NOMO-1 (cell line): ENCODE measurements around the gene ATP2B1.
A peak's percentile ranks its signal among the peaks of the same experiment; 100 is the strongest.
"Not testable (repeated sequence)": the region's sequence is repeated elsewhere in the genome, so short reads cannot be mapped to it uniquely, and the experiment has no call there.

ENCODE experiments used
- DNase-seq, 2 experiments: peaks; one replicate each; lab custom pipeline; 2025; ENCODE audit not compliant: unreplicated experiment in 2 of 2; lab: John Stamatoyannopoulos, UW

Gene ATP2B1

GRCh38 chr12:89708565-89709156 is at the start of gene ATP2B1:
TSS of gene ATP2B1 (minus strand) at chr12:89708838. CDS start at chr12:89655886, 52,952 bp downstream.
- peak; percentile 83 to 87 for DNase-seq

- DNase-seq: not testable (repeated sequence)
Measured at GRCh38 chr12:89757987-89758386, 49.3 kb upstream of the ATP2B1 start.

GRCh38 chr12:89756585-89757398 is 48.2 kb upstream of the ATP2B1 start:
- DNase-seq: peak; percentile 82 to 99

GRCh38 chr12:89756194-89756584 is 47.6 kb upstream of the ATP2B1 start:
- peak in 1 of 2 experiments; percentile 82 for DNase-seq

- no peak for DNase-seq
Measured at GRCh38 chr12:89753997-89754396, 45.4 kb upstream of the ATP2B1 start.

- DNase-seq: no peak
Measured at GRCh38 chr12:89752341-89752740, 43.7 kb upstream of the ATP2B1 start.

GRCh38 chr12:89750389-89751351 is 42.0 kb upstream of the ATP2B1 start:
- no peak for DNase-seq

- DNase-seq: no peak
Measured at GRCh38 chr12:89748791-89749190, 40.2 kb upstream of the ATP2B1 start.

GRCh38 chr12:89745286-89745685 is 36.6 kb upstream of the ATP2B1 start:
- DNase-seq: no peak

GRCh38 chr12:89742337-89743022 is 33.8 kb upstream of the ATP2B1 start:
- peak in 1 of 2 experiments; percentile 6 for DNase-seq

GRCh38 chr12:89740943-89741342 is 32.3 kb upstream of the ATP2B1 start:
- no peak for DNase-seq

- DNase-seq: no peak
Measured at GRCh38 chr12:89736995-89737394, 28.4 kb upstream of the ATP2B1 start.

GRCh38 chr12:89733579-89734201 is 25.1 kb upstream of the ATP2B1 start:
- peak; percentile 82 to 97 for DNase-seq

GRCh38 chr12:89732522-89732921 is 23.9 kb upstream of the ATP2B1 start:
- DNase-seq: no peak

GRCh38 chr12:89731614-89732013 is 23.0 kb upstream of the ATP2B1 start:
- peak; percentile 30 to 44 for DNase-seq

- DNase-seq: no peak
Measured at GRCh38 chr12:89731089-89731488, 22.5 kb upstream of the ATP2B1 start.

- DNase-seq: no peak
Measured at GRCh38 chr12:89729946-89730459, 21.4 kb upstream of the ATP2B1 start.

- no peak for DNase-seq
Measured at GRCh38 chr12:89723276-89723675, 14.6 kb upstream of the ATP2B1 start.

GRCh38 chr12:89721291-89721987 is 12.8 kb upstream of the ATP2B1 start:
- DNase-seq: peak; percentile 78 to 96
